H9 (cell line): ENCODE measurements around the gene CIB4. TPM values are rescaled to one million over a fixed set of nuclear protein-coding genes. Genes with fewer than 3 reads are reported as not detected.

Experiments
- DNase-seq: peaks from one replicate; pipeline ENCODE4 v3.0.0-alpha.2; 2017
- H2AFZ ChIP-seq: one replicate; pipeline ENCODE4 v1.6.1; 2013; ENCODE audit warnings: mild to moderate bottlenecking, low read length, control low read depth, moderate library complexity
- H2AK5ac ChIP-seq: 2 replicates; pipeline ENCODE4 v1.6.1; 2013; ENCODE audit warnings: low read length, control low read depth, mixed read lengths; ENCODE audit not compliant: insufficient read length
- H2BK120ac ChIP-seq: one replicate; pipeline ENCODE4 v1.6.1; 2013; ENCODE audit warnings: low read depth, mild to moderate bottlenecking, low read length, control low read depth, inconsistent platforms; ENCODE audit not compliant: poor library complexity, severe bottlenecking
- H2BK12ac ChIP-seq: 2 replicates; pipeline ENCODE4 v1.6.1; 2013; ENCODE audit warnings: low read length, control low read depth, mixed read lengths, low read depth; ENCODE audit not compliant: insufficient read length
- H2BK15ac ChIP-seq: 2 replicates; pipeline ENCODE4 v1.6.1; 2013; ENCODE audit warnings: low read depth, low read length, control low read depth
- H2BK20ac ChIP-seq: one replicate; pipeline ENCODE4 v1.6.1; 2013; ENCODE audit warnings: low read depth, mild to moderate bottlenecking, low read length, control low read depth, inconsistent platforms; ENCODE audit not compliant: poor library complexity, severe bottlenecking
- H2BK5ac ChIP-seq: 2 replicates; pipeline ENCODE4 v1.6.1; 2013; ENCODE audit warnings: low read length, control low read depth, mixed read lengths; ENCODE audit not compliant: insufficient read length
- H3K14ac ChIP-seq: 2 replicates; pipeline ENCODE4 v1.6.1; 2013; ENCODE audit warnings: low read length, control low read depth; ENCODE audit not compliant: insufficient read depth
- H3K18ac ChIP-seq: 2 replicates; pipeline ENCODE4 v1.6.1; 2013; ENCODE audit warnings: low read depth, mild to moderate bottlenecking, mixed read lengths, low read length, control low read depth; ENCODE audit not compliant: insufficient read length
- H3K23ac ChIP-seq: 2 replicates; pipeline ENCODE4 v1.6.1; 2013; ENCODE audit warnings: low read length, control low read depth, mixed read lengths, low read depth; ENCODE audit not compliant: insufficient read length
- H3K23me2 ChIP-seq: 2 replicates; pipeline ENCODE4 v1.6.1; 2013; ENCODE audit warnings: low read depth, mild to moderate bottlenecking, mixed read lengths, low read length, control low read depth; ENCODE audit not compliant: insufficient read length, poor library complexity, severe bottlenecking
- H3K27ac ChIP-seq: 2 replicates; pipeline ENCODE4 v1.5.1; 2013; ENCODE audit warnings: low read length, control low read depth, mixed read lengths, low read depth; ENCODE audit not compliant: insufficient read length
- H3K27me3 ChIP-seq: 2 replicates; pipeline ENCODE4 v1.6.1; 2013; ENCODE audit warnings: low read length, control low read depth, inconsistent platforms; ENCODE audit not compliant: insufficient read depth
- H3K4ac ChIP-seq: 2 replicates; pipeline ENCODE4 v1.6.1; 2013; ENCODE audit warnings: low read depth, mild to moderate bottlenecking, control low read depth, inconsistent platforms, low read length, moderate library complexity
- H3K4me1 ChIP-seq: 2 replicates; pipeline ENCODE4 v1.6.1; 2013; ENCODE audit warnings: low read length, control low read depth, inconsistent platforms; ENCODE audit not compliant: insufficient read depth
- H3K4me2 ChIP-seq: 2 replicates; pipeline ENCODE4 v1.6.1; 2013; ENCODE audit warnings: low read length, control low read depth, mixed read lengths; ENCODE audit not compliant: insufficient read length, insufficient read depth
- H3K56ac ChIP-seq: 2 replicates; pipeline ENCODE4 v1.6.1; 2013; ENCODE audit warnings: low read depth, mild to moderate bottlenecking, mixed read lengths, low read length, control low read depth; ENCODE audit not compliant: insufficient read length
- H3K79me1 ChIP-seq: 2 replicates; pipeline ENCODE4 v1.6.1; 2013; ENCODE audit warnings: low read depth, mild to moderate bottlenecking, moderate library complexity, low read length, control low read depth, inconsistent platforms; ENCODE audit not compliant: insufficient read depth, poor library complexity, severe bottlenecking
- H3K79me2 ChIP-seq: 2 replicates; pipeline ENCODE4 v1.6.1; 2013; ENCODE audit warnings: low read length, control low read depth, inconsistent platforms; ENCODE audit not compliant: insufficient read depth
- H3K9ac ChIP-seq: 2 replicates; pipeline ENCODE4 v1.6.1; 2013; ENCODE audit warnings: low read length, control low read depth, mixed read lengths; ENCODE audit not compliant: insufficient read length; ENCODE audit errors: extremely low read depth
- H3K9me3 ChIP-seq: one replicate; pipeline ENCODE4 v1.6.1; 2013; ENCODE audit warnings: low read depth, low read length, inconsistent platforms; ENCODE audit not compliant: control insufficient read depth
- H3T11ph ChIP-seq: one replicate; pipeline ENCODE4 v1.6.1; 2013; ENCODE audit warnings: mild to moderate bottlenecking, low read length, control low read depth, inconsistent platforms
- H4K20me1 ChIP-seq: one replicate; pipeline ENCODE4 v1.6.1; 2013; ENCODE audit not compliant: control insufficient read depth, insufficient read length, insufficient read depth
- H4K5ac ChIP-seq: 2 replicates; pipeline ENCODE4 v1.6.1; 2013; ENCODE audit warnings: low read depth, mild to moderate bottlenecking, mixed read lengths, low read length, control low read depth; ENCODE audit not compliant: insufficient read length
- H4K8ac ChIP-seq: replicated peaks from 2 replicates; pipeline ENCODE4 v1.6.1; 2013; ENCODE audit warnings: low read length, control low read depth, mixed read lengths, low read depth; ENCODE audit not compliant: insufficient read length
- H4K91ac ChIP-seq: 2 replicates; pipeline ENCODE4 v1.6.1; 2013; ENCODE audit warnings: low read depth, mild to moderate bottlenecking, moderate library complexity, mixed read lengths, low read length, control low read depth; ENCODE audit not compliant: insufficient read length
- H3K27ac Mint-ChIP-seq, 3 experiments: 2 replicates in 2 of 3; 3 replicates in 1 of 3; pipeline ENCODE4 v1.8.0; 2020 to 2021; ENCODE audit warnings: mixed read lengths in 3 of 3, mild to moderate bottlenecking in 1 of 3, moderate library complexity in 1 of 3
- H3K27me3 Mint-ChIP-seq: 2 replicates; pipeline ENCODE4 v1.8.0; 2021; ENCODE audit warnings: low read depth, mild to moderate bottlenecking, moderate library complexity, mixed read lengths
- H3K36me3 Mint-ChIP-seq, 3 experiments: 2 replicates in 2 of 3; 3 replicates in 1 of 3; pipeline ENCODE4 v1.8.0; 2020 to 2021; ENCODE audit warnings: low read depth in 3 of 3, mixed read lengths in 3 of 3; ENCODE audit not compliant: insufficient read depth in 1 of 3
- H3K4me1 Mint-ChIP-seq, 2 experiments: 2 replicates each; pipeline ENCODE4 v1.8.0; 2020; ENCODE audit warnings: mixed read lengths in 2 of 2
- H3K4me3 Mint-ChIP-seq, 2 experiments: 2 replicates in 1 of 2; 3 replicates in 1 of 2; pipeline ENCODE4 v1.8.0; 2020 to 2021; ENCODE audit warnings: mild to moderate bottlenecking in 2 of 2, mixed read lengths in 2 of 2, moderate library complexity in 1 of 2
- H3K9me3 Mint-ChIP-seq, 2 experiments: 2 replicates in 1 of 2; 3 replicates in 1 of 2; pipeline ENCODE4 v1.8.0; 2020; ENCODE audit warnings: mild to moderate bottlenecking in 2 of 2, mixed read lengths in 2 of 2, moderate library complexity in 1 of 2
- CTCF ChIP-seq: fragments of 200-600 bp; sonication (generic); conservative IDR thresholded peaks from 3 replicates; pipeline ENCODE4 v1.8.0; 2021; ENCODE audit warnings: antibody characterized with exemption, mild to moderate bottlenecking
- WGBS: extraction: QIAGEN DNeasy Blood & Tissue Kit; methylation state at CpG from one replicate; pipeline ENCODE4 v1.1.7; 2013; ENCODE audit warnings: missing lambda C conversion rate, low lambda C conversion rate, mixed read lengths; ENCODE audit not compliant: insufficient read length; ENCODE audit errors: extremely low coverage; 5-methylcytosine and 5-hydroxymethylcytosine counted together
- total RNA-seq: library from RNA; stranded (reverse); gene quantifications from 2 replicates; pipeline ENCODE4 v1.2.1, GENCODE V29; 2021

CIB4 gene
- total RNA-seq, 1 experiment from 2014 or later = not detected

- WGBS = no CpG with 5 or more reads among the region's 13 CpGs
- H3K79me1 ChIP-seq = no peaks in the 10 kb centered on the region
- no peak overlapping the region for H4K91ac ChIP-seq
- no peaks in the 10 kb centered on the region for H3K79me2 ChIP-seq
- no peak overlapping the region for H2AFZ ChIP-seq
- H3K27ac ChIP-seq = no peak overlapping the region
- H4K5ac ChIP-seq = no peak overlapping the region
- no peak overlapping the region for H2AK5ac ChIP-seq
- no peak overlapping the region for H3K4ac ChIP-seq
- Mint-ChIP-seq H3K36me3 (no peaks in the 10 kb centered on the region), H3K4me1 (peaks cover 11 to 31% of the 10 kb centered on the region in 2 experiments), H3K27ac (peak overlapping the region in 1 of 3 experiments; percentile 53; a peak in 1 of 7 replicates), H3K9me3 (no peaks in the 10 kb centered on the region), H3K4me3 (no peak overlapping the region), H3K27me3 (peaks cover 7% of the 10 kb centered on the region)
- H2BK20ac ChIP-seq = no peak overlapping the region
- no peak for TF ChIP-seq CTCF
- H2BK5ac ChIP-seq = no peak overlapping the region
- no peak overlapping the region for H2BK120ac ChIP-seq
- no peaks in the 10 kb centered on the region for H3K23me2 ChIP-seq
- H3K9me3 ChIP-seq = no peaks in the 10 kb centered on the region
- no peak overlapping the region for H2BK15ac ChIP-seq
- no peak overlapping the region for H3K23ac ChIP-seq
- H2BK12ac ChIP-seq = no peak overlapping the region
- DNase-seq = no peak
- no peak overlapping the region for H3K18ac ChIP-seq
- no peak overlapping the region for H3K56ac ChIP-seq
- no peak overlapping the region for H3K4me2 ChIP-seq
- H3T11ph ChIP-seq = no peak overlapping the region
- H3K14ac ChIP-seq = no peak overlapping the region
- no peaks in the 10 kb centered on the region for H4K20me1 ChIP-seq
- no peak overlapping the region for H4K8ac ChIP-seq
- H3K4me1 ChIP-seq = no peaks in the 10 kb centered on the region
- no peaks in the 10 kb centered on the region for H3K27me3 ChIP-seq
- H3K9ac ChIP-seq = no peak overlapping the region
These were observed 106.1 kb downstream of the CIB4 start for GRCh38 chr2:26534865-26535662.
